ENCODE data around the gene SIRT6. TPM values are rescaled to one million over a fixed set of nuclear protein-coding genes. Genes with fewer than 3 reads are reported as not detected.

Gene SIRT6
- total RNA-seq, 4 donors from 2014 or later = 15.0 to 29.6 (median 21.0) TPM

DNA sequence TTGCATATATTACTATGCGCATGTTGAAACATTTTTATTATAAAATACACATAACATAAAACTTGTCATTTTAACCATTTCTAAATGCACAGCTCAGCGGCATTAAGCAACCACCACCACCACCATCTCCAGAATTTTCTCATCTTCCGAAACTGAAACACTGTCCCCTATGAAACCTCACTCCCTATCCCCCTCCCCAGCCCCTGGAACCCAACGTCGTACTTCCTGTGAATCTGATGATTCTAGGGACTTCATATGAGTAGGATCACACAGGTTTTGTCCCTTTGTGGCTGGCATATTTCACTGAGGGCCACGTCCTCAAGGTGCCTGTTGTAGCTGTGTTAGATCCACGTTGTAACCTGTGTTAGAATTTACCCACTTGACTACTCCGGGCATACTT is 57.7 kb downstream of the SIRT6 start:
- no peak for DNase-seq (ENCODE audit: low spot score)
- ATAC-seq (ENCODE audit: low FRiP score) = no peak
- TF ChIP-seq CTCF (IDR thresholded peaks at IDR 0.05) = no peak

Small RNAs within 50 kb of the gene (small RNA-seq; reads per million reads assigned to genes)
- gene RF00017 = not detected

Other genes with a start within 250 kb of the SIRT6 start
- not detected for gene NMRK2, start 249.5 kb downstream of the SIRT6 start, total RNA-seq
- 10 to 100 TPM; 40.7 to 71.7 (median 56.9) TPM for gene DAPK3, start 211.5 kb downstream of the SIRT6 start, total RNA-seq
- 1,000 to 10,000 TPM; 1,922 to 2,283 (median 2,030) TPM for gene EEF2, start 197.1 kb downstream of the SIRT6 start, total RNA-seq
- gene PIAS4, start 174.8 kb downstream of the SIRT6 start, total RNA-seq = 10 to 100 TPM; 10.6 to 21.6 (median 11.2) TPM
- 10 to 100 TPM; 33.3 to 53.3 (median 38.4) TPM for gene ZBTB7A, start 115.7 kb downstream of the SIRT6 start, total RNA-seq
- gene MAP2K2, start 58.4 kb downstream of the SIRT6 start, total RNA-seq = 10 to 100 TPM; 47.4 to 65.2 (median 61.4) TPM
- gene CREB3L3, start 28.9 kb downstream of the SIRT6 start, total RNA-seq = not detected
- gene ANKRD24, start 126 bp upstream of the SIRT6 start, total RNA-seq = 1 to 10 TPM in 2 of 4 donors, under 1 TPM in 2; 0.88 to 1.2 (median 1.0) TPM
- 10 to 100 TPM in 1 of 4 donors, 1 to 10 TPM in 3; 2.2 to 11.4 (median 5.0) TPM for gene EBI3, start 47.0 kb upstream of the SIRT6 start, total RNA-seq
- gene YJU2, start 64.5 kb upstream of the SIRT6 start, total RNA-seq = 10 to 100 TPM; 13.2 to 23.7 (median 16.8) TPM
- gene SHD, start 96.7 kb upstream of the SIRT6 start, total RNA-seq = under 1 TPM in 1 of 4 donors, not detected in 3; 0.19 TPM
- under 1 TPM in 1 of 4 donors, not detected in 3; 0.79 TPM for gene TMIGD2, start 119.8 kb upstream of the SIRT6 start, total RNA-seq
- not detected for gene FSD1, start 122.0 kb upstream of the SIRT6 start, total RNA-seq
- 10 to 100 TPM in 2 of 4 donors, 1 to 10 TPM in 2; 4.6 to 18.8 (median 7.7) TPM for gene STAP2, start 156.3 kb upstream of the SIRT6 start, total RNA-seq
- 1 to 10 TPM; 3.5 to 7.1 (median 6.0) TPM for gene MPND, start 161.0 kb upstream of the SIRT6 start, total RNA-seq
- 10 to 100 TPM; 38.0 to 54.9 (median 48.2) TPM for gene SH3GL1, start 218.0 kb upstream of the SIRT6 start, total RNA-seq
- gene CHAF1A, start 220.1 kb upstream of the SIRT6 start, total RNA-seq = 1 to 10 TPM; 3.9 to 6.5 (median 4.1) TPM